Measurements from ENCODE around the gene KMT2C.

- TF ChIP-seq CTCF (IDR thresholded peaks at IDR 0.05; ENCODE audit: low read depth, low read length, missing input control) (no peak), TAF1 (conservative IDR thresholded peaks at IDR 0.05) (no peak), YY1 (IDR thresholded peaks at IDR 0.05) (no peak), EGR1 (IDR thresholded peaks at IDR 0.05; ENCODE audit: low read depth in 2 of 2) (no peak), SP1 (IDR thresholded peaks at IDR 0.05) (no peak), JUND (IDR thresholded peaks at IDR 0.05) (no peak), REST (IDR thresholded peaks at IDR 0.05) (no peak), GABPA (IDR thresholded peaks at IDR 0.05 in 1 of 2, conservative IDR thresholded peaks at IDR 0.05 in 1 of 2) (no peak)
- TF ChIP-seq, protein P1, sequence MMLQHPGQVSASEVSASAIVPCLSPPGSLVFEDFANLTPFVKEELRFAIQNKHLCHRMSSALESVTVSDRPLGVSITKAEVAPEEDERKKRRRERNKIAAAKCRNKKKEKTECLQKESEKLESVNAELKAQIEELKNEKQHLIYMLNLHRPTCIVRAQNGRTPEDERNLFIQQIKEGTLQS (IDR thresholded peaks at IDR 0.05) = no peak
- TF ChIP-seq, protein P2, sequence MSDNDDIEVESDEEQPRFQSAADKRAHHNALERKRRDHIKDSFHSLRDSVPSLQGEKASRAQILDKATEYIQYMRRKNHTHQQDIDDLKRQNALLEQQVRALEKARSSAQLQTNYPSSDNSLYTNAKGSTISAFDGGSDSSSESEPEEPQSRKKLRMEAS (IDR thresholded peaks at IDR 0.05) = no peak
Measured at GRCh38 chr7:152121432-152121831, 314.4 kb downstream of the KMT2C start.

Data from liver (tissue), 3 donors.